NCI-H526 treated with DMSO at 0.1 percent for 48 hours (cell line): Measurements from ENCODE around the gene PIP5K1A.
"Not testable (repeated sequence)": the region's sequence is repeated elsewhere in the genome, so short reads cannot be mapped to it uniquely, and the experiment has no call there.

Experiments
- DNase-seq: peaks from one replicate; lab custom pipeline; 2025; lab: John Stamatoyannopoulos, UW

The PIP5K1A gene

GRCh38 chr1:151198254-151199127 is at the start of gene PIP5K1A:
Gene PIP5K1A, plus strand, starts transcription at chr1:151198552. Its CDS starts 445 bp downstream, at chr1:151198997.
- DNase-seq, result peak; percentile 100

- no peak for DNase-seq
Observed at GRCh38 chr1:151156515-151156819, 41.9 kb upstream of the PIP5K1A start, which contains the start of gene TNFAIP8L2. Gene TNFAIP8L2, plus strand, starts transcription at chr1:151156649. Its CDS starts 2,049 bp downstream, at chr1:151158698.

- no peak for DNase-seq
Observed at GRCh38 chr1:151157067-151157531, 41.3 kb upstream of the PIP5K1A start.

GRCh38 chr1:151158326-151158725 is 40.0 kb upstream of the PIP5K1A start:
- no peak for DNase-seq

- no peak for DNase-seq
Observed at GRCh38 chr1:151158751-151159251, 39.6 kb upstream of the PIP5K1A start.

- no peak for DNase-seq
Observed at GRCh38 chr1:151159373-151159772, 39.0 kb upstream of the PIP5K1A start.

GRCh38 chr1:151164732-151165280 is 33.5 kb upstream of the PIP5K1A start:
- peak; percentile 43 for DNase-seq

- peak; percentile 79 for DNase-seq
Observed at GRCh38 chr1:151165281-151165737, 33.0 kb upstream of the PIP5K1A start.

- DNase-seq, result peak; percentile 100
Observed at GRCh38 chr1:151165738-151166504, 32.4 kb upstream of the PIP5K1A start, which contains the start of the genes LYSMD1 and SCNM1. Gene LYSMD1, minus strand, starts transcription at chr1:151165902. Its CDS starts 644 bp downstream, at chr1:151165258. Gene SCNM1, plus strand, starts transcription at chr1:151166144. Its CDS starts 9 bp downstream, at chr1:151166153.

- DNase-seq, result no peak
Observed at GRCh38 chr1:151166505-151166956, 31.8 kb upstream of the PIP5K1A start.

GRCh38 chr1:151167116-151167515 is 31.2 kb upstream of the PIP5K1A start:
- DNase-seq, result no peak

GRCh38 chr1:151171190-151171589 is 27.2 kb upstream of the PIP5K1A start:
- DNase-seq, result no peak

- no peak for DNase-seq
Observed at GRCh38 chr1:151175041-151175741, 23.2 kb upstream of the PIP5K1A start.

- no peak for DNase-seq
Observed at GRCh38 chr1:151175863-151176262, 22.5 kb upstream of the PIP5K1A start, which contains the start of gene TMOD4. Gene TMOD4, minus strand, starts transcription at chr1:151175981. Its CDS starts 1,106 bp downstream, at chr1:151174875.

GRCh38 chr1:151176514-151177045 is 21.8 kb upstream of the PIP5K1A start:
- DNase-seq, result no peak

- no peak for DNase-seq
Observed at GRCh38 chr1:151184211-151184610, 14.1 kb upstream of the PIP5K1A start.

GRCh38 chr1:151187205-151187604 is 11.1 kb upstream of the PIP5K1A start:
- no peak for DNase-seq

GRCh38 chr1:151188667-151189066 is 9.7 kb upstream of the PIP5K1A start:
- DNase-seq, result not testable (repeated sequence)

- DNase-seq, result peak; percentile 99
Observed at GRCh38 chr1:151189637-151190445, 8.5 kb upstream of the PIP5K1A start, which contains the start of gene VPS72. Gene VPS72, minus strand, starts transcription at chr1:151190197. Its CDS starts 76 bp downstream, at chr1:151190121.

- no peak for DNase-seq
Observed at GRCh38 chr1:151192047-151192446, 6.3 kb upstream of the PIP5K1A start.
